Activated naive CD4-positive, alpha-beta T cell treated with anti-CD3 and anti-CD28 coated beads, Interleukin-2, amount 10 ng/mL, durations not matched to agents 7 days and 5 days (primary cell): Measurements from ENCODE around the gene YLPM1.
A peak's percentile ranks its signal among the peaks of the same experiment; 100 is the strongest.

Source experiments
- CTCF ChIA-PET: fragments of 350-600 bp; sonication (Branson Sonifier 250); formaldehyde crosslinking; loops from one replicate; lab custom pipeline; 2021; ENCODE audit warnings: antibody characterized with exemption; lab: Charles Lee
- DNase-seq: peaks from one replicate; pipeline ENCODE4 v3.0.0-alpha.2; 2020
- H3K27ac Mint-ChIP-seq: one replicate; pipeline ENCODE4 v1.8.0; 2021; ENCODE audit warnings: mild to moderate bottlenecking, moderate library complexity, mixed read lengths
- H3K27me3 Mint-ChIP-seq: one replicate; pipeline ENCODE4 v1.8.0; 2021; ENCODE audit warnings: mild to moderate bottlenecking, mixed read lengths
- H3K36me3 Mint-ChIP-seq: one replicate; pipeline ENCODE4 v1.8.0; 2021; ENCODE audit warnings: mixed read lengths
- H3K4me1 Mint-ChIP-seq: one replicate; pipeline ENCODE4 v1.8.0; 2021; ENCODE audit warnings: mixed read lengths
- H3K4me3 Mint-ChIP-seq: one replicate; pipeline ENCODE4 v1.8.0; 2021; ENCODE audit warnings: mild to moderate bottlenecking, moderate library complexity, mixed read lengths
- H3K9me3 Mint-ChIP-seq: one replicate; pipeline ENCODE4 v1.8.0; 2021; ENCODE audit warnings: mixed read lengths

The YLPM1 gene

GRCh38 chr14:74841230-74842207 lies 78.4 kb downstream of the YLPM1 start:
- DNase-seq = peak; percentile 49
- Mint-ChIP-seq H3K27me3 (no peaks in the 10 kb centered on the region), H3K36me3 (peaks cover 25% of the 10 kb centered on the region), H3K9me3 (no peaks in the 10 kb centered on the region), H3K4me3 (no peak overlapping the region), H3K4me1 (peaks cover 59% of the 10 kb centered on the region), H3K27ac (peak overlapping the region; percentile 84)
- CTCF ChIA-PET = interaction anchor here (1.5 to 3.0 kb wide), 2 partner anchors 19 to 233 kb away, joined by 4 to 14 read pairs; no protein-coding TSS in a partner anchor

GRCh38 chr14:74843653-74844052 lies 80.5 kb downstream of the YLPM1 start:
- no peaks in the 10 kb centered on the region for H3K27me3 Mint-ChIP-seq
- DNase-seq = no peak
- no peak overlapping the region for H3K27ac Mint-ChIP-seq
- peaks cover 19% of the 10 kb centered on the region for H3K36me3 Mint-ChIP-seq
- H3K4me1 Mint-ChIP-seq = peaks cover 38% of the 10 kb centered on the region
- H3K9me3 Mint-ChIP-seq = no peaks in the 10 kb centered on the region
- CTCF ChIA-PET = interaction anchor here (0.7 kb wide), 1 partner anchor 15 kb away, joined by 3 read pairs; no protein-coding TSS in a partner anchor
- H3K4me3 Mint-ChIP-seq = no peak overlapping the region

- DNase-seq = no peak
- no peak overlapping the region for H3K27ac Mint-ChIP-seq
Observed at GRCh38 chr14:74846168-74846567, 83.1 kb downstream of the YLPM1 start.

GRCh38 chr14:74846968-74847665 lies 84.0 kb downstream of the YLPM1 start:
- CTCF ChIA-PET = interaction anchor here (1.7 to 2.0 kb wide), 2 partner anchors 13 to 58 kb away, joined by 4 to 6 read pairs; no protein-coding TSS in a partner anchor

More at GRCh38 chr14:74846168-74846567, 83.1 kb downstream of the YLPM1 start:
- peaks cover 15% of the 10 kb centered on the region for H3K4me1 Mint-ChIP-seq
- no peaks in the 10 kb centered on the region for H3K9me3 Mint-ChIP-seq
- H3K4me3 Mint-ChIP-seq = no peak overlapping the region
- H3K27me3 Mint-ChIP-seq = no peaks in the 10 kb centered on the region
- peaks cover 9% of the 10 kb centered on the region for H3K36me3 Mint-ChIP-seq
- CTCF ChIA-PET = interaction anchor here (1.7 to 2.0 kb wide), 2 partner anchors 14 to 59 kb away, joined by 4 to 6 read pairs; no protein-coding TSS in a partner anchor

GRCh38 chr14:74848768-74849167 lies 85.7 kb downstream of the YLPM1 start:
- Mint-ChIP-seq H3K4me3 (no peak overlapping the region), H3K9me3 (no peaks in the 10 kb centered on the region), H3K36me3 (peaks cover 7% of the 10 kb centered on the region), H3K4me1 (peaks cover 14% of the 10 kb centered on the region), H3K27ac (no peak overlapping the region), H3K27me3 (no peaks in the 10 kb centered on the region)
- DNase-seq = no peak
- CTCF ChIA-PET = interaction anchor here (1.0 to 2.0 kb wide), 4 partner anchors 13 to 240 kb away, joined by 3 to 5 read pairs (median 4); no protein-coding TSS in a partner anchor

More at GRCh38 chr14:74846968-74847665, 84.0 kb downstream of the YLPM1 start:
- DNase-seq = no peak
- Mint-ChIP-seq H3K4me3 (no peak overlapping the region), H3K9me3 (no peaks in the 10 kb centered on the region), H3K4me1 (peaks cover 6% of the 10 kb centered on the region), H3K27ac (no peak overlapping the region), H3K36me3 (peaks cover 9% of the 10 kb centered on the region), H3K27me3 (no peaks in the 10 kb centered on the region)

- Mint-ChIP-seq H3K4me1 (peaks cover 17% of the 10 kb centered on the region), H3K9me3 (no peaks in the 10 kb centered on the region), H3K27me3 (no peaks in the 10 kb centered on the region), H3K36me3 (peaks cover under 1% of the 10 kb centered on the region), H3K27ac (no peak overlapping the region), H3K4me3 (no peak overlapping the region)
- no peak for DNase-seq
- CTCF ChIA-PET = interaction anchor here (0.6 to 12.9 kb wide), 5 partner anchors 9 to 244 kb away, joined by 3 to 395 read pairs (median 5); no protein-coding TSS in a partner anchor
Observed at GRCh38 chr14:74852922-74853530, 89.9 kb downstream of the YLPM1 start.

- no peak overlapping the region for H3K27ac Mint-ChIP-seq
- no peak for DNase-seq
- no peak overlapping the region for H3K4me3 Mint-ChIP-seq
- peaks cover 17% of the 10 kb centered on the region for H3K4me1 Mint-ChIP-seq
- no peaks in the 10 kb centered on the region for H3K36me3 Mint-ChIP-seq
- no peaks in the 10 kb centered on the region for H3K9me3 Mint-ChIP-seq
- CTCF ChIA-PET = interaction anchor here (0.9 to 12.9 kb wide), 5 partner anchors 8 to 245 kb away, joined by 3 to 395 read pairs (median 4); no protein-coding TSS in a partner anchor
- H3K27me3 Mint-ChIP-seq = no peaks in the 10 kb centered on the region
Observed at GRCh38 chr14:74853581-74853980, 90.5 kb downstream of the YLPM1 start.

GRCh38 chr14:74855021-74855420 lies 91.9 kb downstream of the YLPM1 start:
- no peak overlapping the region for H3K27ac Mint-ChIP-seq
- H3K36me3 Mint-ChIP-seq = no peaks in the 10 kb centered on the region
- no peak for DNase-seq
- H3K9me3 Mint-ChIP-seq = no peaks in the 10 kb centered on the region
- CTCF ChIA-PET = interaction anchor here (0.7 to 12.9 kb wide), 6 partner anchors 12 to 246 kb away, joined by 3 to 395 read pairs (median 3); no protein-coding TSS in a partner anchor
- H3K4me3 Mint-ChIP-seq = no peak overlapping the region
- no peaks in the 10 kb centered on the region for H3K27me3 Mint-ChIP-seq
- peaks cover 17% of the 10 kb centered on the region for H3K4me1 Mint-ChIP-seq

GRCh38 chr14:74855945-74856344 lies 92.8 kb downstream of the YLPM1 start:
- CTCF ChIA-PET = interaction anchor here (0.5 to 12.9 kb wide), 5 partner anchors 16 to 608 kb away, joined by 3 to 395 read pairs (median 5); no protein-coding TSS in a partner anchor
- Mint-ChIP-seq H3K27me3 (no peaks in the 10 kb centered on the region), H3K4me1 (peaks cover 18% of the 10 kb centered on the region), H3K36me3 (no peaks in the 10 kb centered on the region), H3K9me3 (no peaks in the 10 kb centered on the region), H3K4me3 (no peak overlapping the region), H3K27ac (no peak overlapping the region)
- no peak for DNase-seq

GRCh38 chr14:74856366-74856765 lies 93.2 kb downstream of the YLPM1 start:
- no peaks in the 10 kb centered on the region for H3K9me3 Mint-ChIP-seq
- CTCF ChIA-PET = interaction anchor here (0.6 to 12.9 kb wide), 5 partner anchors 15 to 609 kb away, joined by 3 to 395 read pairs (median 5); no protein-coding TSS in a partner anchor
- no peak for DNase-seq
- H3K4me1 Mint-ChIP-seq = peaks cover 20% of the 10 kb centered on the region
- no peak overlapping the region for H3K4me3 Mint-ChIP-seq
- H3K27me3 Mint-ChIP-seq = no peaks in the 10 kb centered on the region
- H3K27ac Mint-ChIP-seq = no peak overlapping the region
- H3K36me3 Mint-ChIP-seq = no peaks in the 10 kb centered on the region

GRCh38 chr14:74858022-74858421 lies 94.9 kb downstream of the YLPM1 start:
- no peak for DNase-seq
- Mint-ChIP-seq H3K27me3 (peaks cover under 1% of the 10 kb centered on the region), H3K4me1 (peaks cover 13% of the 10 kb centered on the region), H3K4me3 (no peak overlapping the region), H3K9me3 (no peaks in the 10 kb centered on the region), H3K27ac (no peak overlapping the region), H3K36me3 (no peaks in the 10 kb centered on the region)
- CTCF ChIA-PET = interaction anchor here (1.3 to 12.9 kb wide), 7 partner anchors 10 to 191 kb away, joined by 3 to 395 read pairs (median 3); no protein-coding TSS in a partner anchor

- peaks cover 9% of the 10 kb centered on the region for H3K27me3 Mint-ChIP-seq
- H3K27ac Mint-ChIP-seq = no peak overlapping the region
- DNase-seq = no peak
- H3K36me3 Mint-ChIP-seq = no peaks in the 10 kb centered on the region
- no peak overlapping the region for H3K4me3 Mint-ChIP-seq
- CTCF ChIA-PET = interaction anchor here (0.7 to 12.9 kb wide), 27 partner anchors 7 to 445 kb away, joined by 3 to 395 read pairs (median 8); partner anchors contain the start of genes DLST, PROX2 and RPS6KL1
- H3K9me3 Mint-ChIP-seq = no peaks in the 10 kb centered on the region
- peaks cover 3% of the 10 kb centered on the region for H3K4me1 Mint-ChIP-seq
Observed at GRCh38 chr14:74859757-74860552, 96.8 kb downstream of the YLPM1 start.
